ENCODE data around the gene ZNF474.

Gene ZNF474

GRCh38 chr5:122138356-122138755 is 9.0 kb downstream of the ZNF474 start:
- H3K9me3 Mint-ChIP-seq = no peaks in the 10 kb centered on the region
- DNase-seq (no peak), ATAC-seq (no peak)
- H3K4me1 Mint-ChIP-seq = peaks cover 16% of the 10 kb centered on the region
- H3K27ac Mint-ChIP-seq = no peak overlapping the region
- H3K4me3 Mint-ChIP-seq = no peak overlapping the region
- peaks cover 8% of the 10 kb centered on the region for H3K27me3 Mint-ChIP-seq

- DNase-seq (no peak), ATAC-seq (no peak)
- Mint-ChIP-seq H3K9me3 (no peaks in the 10 kb centered on the region), H3K27me3 (peaks cover 8% of the 10 kb centered on the region), H3K4me1 (peaks cover 16% of the 10 kb centered on the region), H3K4me3 (no peak overlapping the region), H3K27ac (no peak overlapping the region)
Measured at GRCh38 chr5:122140900-122141299, 11.6 kb downstream of the ZNF474 start.

- H3K9me3 Mint-ChIP-seq = no peaks in the 10 kb centered on the region
- no peak overlapping the region for H3K27ac Mint-ChIP-seq
- H3K4me1 Mint-ChIP-seq = peaks cover 15% of the 10 kb centered on the region
- no peak overlapping the region for H3K4me3 Mint-ChIP-seq
- peaks cover 6% of the 10 kb centered on the region for H3K27me3 Mint-ChIP-seq
- DNase-seq (no peak), ATAC-seq (no peak)
Measured at GRCh38 chr5:122141751-122142150, 12.4 kb downstream of the ZNF474 start.

DNA sequence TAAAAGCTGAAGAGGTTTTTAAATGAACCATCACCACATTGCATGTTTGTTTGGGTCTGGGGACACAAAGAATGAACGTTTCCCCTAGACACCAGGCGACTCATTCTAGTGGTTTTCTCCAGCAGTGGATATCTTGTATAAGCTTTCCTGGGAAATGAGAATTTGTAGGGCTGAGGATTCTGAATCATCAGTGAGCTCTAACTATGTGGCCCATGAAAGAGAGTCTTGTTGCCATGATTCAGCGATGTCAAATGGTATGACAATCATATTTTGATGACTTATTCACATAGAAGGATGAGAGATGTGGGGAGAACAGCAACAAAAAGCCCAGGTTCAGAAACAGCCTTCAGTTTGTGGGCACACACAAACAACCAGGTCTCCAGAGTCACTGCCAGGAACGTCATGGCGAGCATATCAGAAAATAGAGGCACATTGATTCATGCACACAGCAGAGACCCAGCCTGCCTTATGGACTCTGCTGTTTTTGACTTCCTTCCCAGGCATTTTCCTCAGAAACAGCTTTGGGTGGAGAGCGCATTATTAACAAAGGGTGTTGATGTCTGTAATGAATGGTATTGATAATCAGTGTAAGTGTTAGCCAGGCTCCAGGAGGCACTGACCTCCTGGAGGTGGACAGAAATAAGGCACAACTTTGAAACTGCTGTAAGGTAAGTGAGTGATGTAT is 13.3 kb downstream of the ZNF474 start:
- no peak for DNase-seq
- Mint-ChIP-seq H3K4me1 (peaks cover 6% of the 10 kb centered on the region), H3K27me3 (no peaks in the 10 kb centered on the region), H3K27ac (no peak overlapping the region), H3K9me3 (no peaks in the 10 kb centered on the region), H3K4me3 (no peak overlapping the region)
- ATAC-seq = no peak

- no peak for DNase-seq
- no peak overlapping the region for H3K4me3 Mint-ChIP-seq
- peak overlapping the region in 1 of 2 donors; percentile 61 for H3K27ac Mint-ChIP-seq
- no peaks in the 10 kb centered on the region for H3K4me1 Mint-ChIP-seq
- no peak for ATAC-seq
- H3K9me3 Mint-ChIP-seq = no peaks in the 10 kb centered on the region
- H3K27me3 Mint-ChIP-seq = no peaks in the 10 kb centered on the region
Measured at GRCh38 chr5:122144236-122144635, 14.9 kb downstream of the ZNF474 start.

GRCh38 chr5:122145906-122146305 is 16.6 kb downstream of the ZNF474 start:
- no peak overlapping the region for H3K27ac Mint-ChIP-seq
- ATAC-seq (no peak), DNase-seq (no peak)
- H3K9me3 Mint-ChIP-seq = no peaks in the 10 kb centered on the region
- H3K4me3 Mint-ChIP-seq = no peak overlapping the region
- no peaks in the 10 kb centered on the region for H3K27me3 Mint-ChIP-seq
- no peaks in the 10 kb centered on the region for H3K4me1 Mint-ChIP-seq

- H3K9me3 Mint-ChIP-seq = no peaks in the 10 kb centered on the region
- peaks cover 7% of the 10 kb centered on the region for H3K4me1 Mint-ChIP-seq
- no peak overlapping the region for H3K27ac Mint-ChIP-seq
- ATAC-seq (no peak), DNase-seq (no peak)
- no peaks in the 10 kb centered on the region for H3K27me3 Mint-ChIP-seq
- no peak overlapping the region for H3K4me3 Mint-ChIP-seq
Measured at GRCh38 chr5:122149321-122150090, 20.2 kb downstream of the ZNF474 start.

- H3K4me3 Mint-ChIP-seq = no peak overlapping the region
- no peak for DNase-seq
- H3K27ac Mint-ChIP-seq = no peak overlapping the region
- ATAC-seq = no peak
- H3K9me3 Mint-ChIP-seq = no peaks in the 10 kb centered on the region
- H3K4me1 Mint-ChIP-seq = peaks cover 7% of the 10 kb centered on the region
- no peaks in the 10 kb centered on the region for H3K27me3 Mint-ChIP-seq
Measured at GRCh38 chr5:122150215-122150614, 20.9 kb downstream of the ZNF474 start.

GRCh38 chr5:122151640-122152039 is 22.3 kb downstream of the ZNF474 start:
- no peaks in the 10 kb centered on the region for H3K9me3 Mint-ChIP-seq
- H3K4me1 Mint-ChIP-seq = peaks cover 7% of the 10 kb centered on the region
- ATAC-seq = no peak
- H3K4me3 Mint-ChIP-seq = no peak overlapping the region
- peak overlapping the region in 1 of 2 donors; percentile 27 for H3K27ac Mint-ChIP-seq
- DNase-seq = no peak
- no peaks in the 10 kb centered on the region for H3K27me3 Mint-ChIP-seq

DNA sequence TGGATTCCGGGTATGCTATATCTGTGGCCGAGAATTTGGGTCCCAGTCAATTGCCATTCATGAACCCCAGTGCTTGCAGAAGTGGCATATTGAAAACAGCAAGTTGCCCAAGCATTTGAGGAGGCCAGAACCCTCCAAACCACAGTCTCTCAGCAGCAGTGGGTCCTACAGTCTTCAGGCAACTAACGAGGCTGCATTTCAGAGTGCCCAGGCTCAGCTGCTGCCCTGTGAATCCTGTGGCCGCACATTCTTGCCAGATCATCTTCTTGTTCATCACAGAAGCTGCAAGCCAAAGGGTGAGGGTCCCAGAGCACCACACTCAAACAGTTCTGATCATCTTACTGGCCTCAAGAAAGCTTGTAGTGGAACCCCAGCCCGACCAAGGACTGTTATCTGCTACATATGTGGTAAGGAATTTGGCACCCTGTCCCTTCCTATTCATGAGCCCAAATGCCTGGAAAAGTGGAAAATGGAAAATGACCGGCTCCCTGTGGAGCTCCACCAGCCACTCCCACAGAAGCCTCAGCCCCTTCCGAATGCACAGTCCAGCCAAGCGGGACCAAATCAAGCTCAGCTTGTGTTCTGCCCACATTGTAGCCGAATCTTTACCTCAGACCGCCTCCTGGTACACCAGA is 23.0 kb downstream of the ZNF474 start:
- Mint-ChIP-seq H3K9me3 (no peaks in the 10 kb centered on the region), H3K27me3 (no peaks in the 10 kb centered on the region), H3K4me1 (peaks cover 7% of the 10 kb centered on the region), H3K4me3 (no peak overlapping the region), H3K27ac (no peak overlapping the region)
- no peak for ATAC-seq
- no peak for DNase-seq

GRCh38 chr5:122153230-122153629 is 23.9 kb downstream of the ZNF474 start:
- Mint-ChIP-seq H3K4me1 (peaks cover 7% of the 10 kb centered on the region), H3K9me3 (no peaks in the 10 kb centered on the region), H3K27me3 (no peaks in the 10 kb centered on the region), H3K27ac (no peak overlapping the region), H3K4me3 (no peak overlapping the region)
- no peak for DNase-seq
- ATAC-seq = no peak

GRCh38 chr5:122153774-122154173 is 24.4 kb downstream of the ZNF474 start:
- no peak for ATAC-seq
- Mint-ChIP-seq H3K9me3 (no peaks in the 10 kb centered on the region), H3K27ac (no peak overlapping the region), H3K4me3 (no peak overlapping the region), H3K27me3 (no peaks in the 10 kb centered on the region), H3K4me1 (peaks cover 7% of the 10 kb centered on the region)
- DNase-seq = no peak

GRCh38 chr5:122154491-122154890 is 25.1 kb downstream of the ZNF474 start:
- DNase-seq (no peak), ATAC-seq (no peak)
- no peaks in the 10 kb centered on the region for H3K27me3 Mint-ChIP-seq
- no peaks in the 10 kb centered on the region for H3K9me3 Mint-ChIP-seq
- H3K4me3 Mint-ChIP-seq = no peak overlapping the region
- peaks cover 7% of the 10 kb centered on the region for H3K4me1 Mint-ChIP-seq
- peak overlapping the region in 1 of 2 donors; percentile 72 for H3K27ac Mint-ChIP-seq

- Mint-ChIP-seq H3K27me3 (no peaks in the 10 kb centered on the region), H3K27ac (no peak overlapping the region), H3K9me3 (no peaks in the 10 kb centered on the region), H3K4me1 (peaks cover 7% of the 10 kb centered on the region), H3K4me3 (no peak overlapping the region)
- ATAC-seq = no peak
- no peak for DNase-seq
Measured at GRCh38 chr5:122154910-122155309, 25.6 kb downstream of the ZNF474 start.

- H3K4me1 Mint-ChIP-seq = peaks cover 7% of the 10 kb centered on the region
- DNase-seq (no peak), ATAC-seq (no peak)
- H3K4me3 Mint-ChIP-seq = no peak overlapping the region
- H3K9me3 Mint-ChIP-seq = no peaks in the 10 kb centered on the region
- H3K27ac Mint-ChIP-seq = no peak overlapping the region
- no peaks in the 10 kb centered on the region for H3K27me3 Mint-ChIP-seq
Measured at GRCh38 chr5:122155546-122155945, 26.2 kb downstream of the ZNF474 start.

DNA sequence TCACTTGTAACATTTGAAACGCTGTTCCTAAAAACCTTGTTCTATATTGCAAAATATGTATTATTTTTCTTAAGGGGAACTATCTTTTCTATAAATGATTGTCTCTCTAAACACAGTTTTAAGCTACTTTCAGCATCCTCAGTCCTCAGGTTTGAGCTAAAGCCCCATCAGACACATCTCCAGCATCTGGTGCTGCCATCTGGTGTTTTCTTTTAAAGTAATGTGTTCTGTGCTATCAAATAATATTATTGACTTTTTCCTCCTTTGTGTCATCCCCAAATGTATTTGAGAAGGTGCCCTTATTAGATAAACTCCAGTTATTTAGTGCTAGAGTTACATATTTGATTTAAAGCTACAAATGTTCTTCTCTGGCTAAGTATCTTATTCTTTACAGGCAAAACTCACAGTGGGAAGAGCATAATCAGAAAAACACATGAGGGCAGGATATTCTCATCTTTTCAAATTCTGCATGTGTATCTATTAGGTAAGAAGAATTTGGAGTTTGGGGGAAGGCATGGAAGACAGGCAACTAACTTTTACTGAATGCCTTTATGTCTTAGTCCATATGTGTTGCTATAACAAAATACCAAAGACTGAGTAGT is 27.5 kb downstream of the ZNF474 start:
- no peaks in the 10 kb centered on the region for H3K27me3 Mint-ChIP-seq
- no peaks in the 10 kb centered on the region for H3K9me3 Mint-ChIP-seq
- no peak overlapping the region for H3K4me3 Mint-ChIP-seq
- peaks cover 7% of the 10 kb centered on the region for H3K4me1 Mint-ChIP-seq
- DNase-seq (no peak), ATAC-seq (no peak)
- H3K27ac Mint-ChIP-seq = no peak overlapping the region

All from stimulated activated naive CD8-positive, alpha-beta T cell treated with anti-CD3 and anti-CD28 coated beads, Interleukin-15, amount 100 ng/mL, for 72 hours (primary cell).